HG03575 (cell line): ENCODE results near the gene NSF.
"Not testable (repeated sequence)": the region's sequence is repeated elsewhere in the genome, so short reads cannot be mapped to it uniquely, and the experiment has no call there.

Experiments used
- ATAC-seq: cut with Tn5 transposase; IDR thresholded peaks from one replicate; pipeline ENCODE4 v1.9.1; 2021; ENCODE audit not compliant: unreplicated experiment, insufficient number of reproducible peaks, low FRiP score; ENCODE audit errors: extremely low read depth

NSF gene

DNA sequence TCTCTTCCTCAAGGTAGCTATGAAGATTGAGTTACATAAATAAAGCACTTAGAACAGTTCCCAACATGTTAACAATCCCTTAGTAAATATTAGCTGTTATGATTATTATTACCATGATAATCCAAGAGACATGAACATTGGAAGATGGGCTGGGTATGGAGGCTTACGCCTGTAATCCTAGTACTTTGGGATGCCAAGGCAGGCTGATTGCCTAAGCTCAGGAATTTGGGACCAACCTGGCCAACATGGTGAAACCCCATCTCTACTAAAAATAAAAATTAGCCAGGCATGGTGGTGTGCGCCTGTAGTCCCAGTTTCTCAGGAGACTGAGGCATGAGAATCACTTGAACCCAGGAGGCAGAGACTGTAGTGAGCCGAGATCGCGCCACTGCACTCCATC lies 34.3 kb downstream of the NSF start:
- ATAC-seq: not testable (repeated sequence)

DNA sequence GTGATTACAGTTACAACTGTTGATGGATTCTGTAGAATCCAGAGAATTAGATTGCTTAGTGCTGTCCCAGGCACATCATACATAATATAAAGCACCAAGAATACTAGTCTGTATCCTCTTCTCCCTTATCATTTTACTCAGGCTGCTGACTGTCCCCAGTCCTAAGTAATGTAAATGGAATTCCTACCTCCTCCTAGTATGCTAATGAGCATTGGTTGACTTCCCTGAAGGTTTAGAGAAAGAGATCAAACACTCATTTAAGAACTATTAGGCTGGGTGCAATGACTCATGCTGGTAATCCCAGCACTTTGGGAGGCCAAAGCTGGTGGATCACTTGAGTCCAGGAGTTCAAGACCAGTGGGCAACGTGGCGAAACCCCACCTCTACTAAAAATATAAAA lies 37.0 kb downstream of the NSF start:
- not testable (repeated sequence) for ATAC-seq

DNA sequence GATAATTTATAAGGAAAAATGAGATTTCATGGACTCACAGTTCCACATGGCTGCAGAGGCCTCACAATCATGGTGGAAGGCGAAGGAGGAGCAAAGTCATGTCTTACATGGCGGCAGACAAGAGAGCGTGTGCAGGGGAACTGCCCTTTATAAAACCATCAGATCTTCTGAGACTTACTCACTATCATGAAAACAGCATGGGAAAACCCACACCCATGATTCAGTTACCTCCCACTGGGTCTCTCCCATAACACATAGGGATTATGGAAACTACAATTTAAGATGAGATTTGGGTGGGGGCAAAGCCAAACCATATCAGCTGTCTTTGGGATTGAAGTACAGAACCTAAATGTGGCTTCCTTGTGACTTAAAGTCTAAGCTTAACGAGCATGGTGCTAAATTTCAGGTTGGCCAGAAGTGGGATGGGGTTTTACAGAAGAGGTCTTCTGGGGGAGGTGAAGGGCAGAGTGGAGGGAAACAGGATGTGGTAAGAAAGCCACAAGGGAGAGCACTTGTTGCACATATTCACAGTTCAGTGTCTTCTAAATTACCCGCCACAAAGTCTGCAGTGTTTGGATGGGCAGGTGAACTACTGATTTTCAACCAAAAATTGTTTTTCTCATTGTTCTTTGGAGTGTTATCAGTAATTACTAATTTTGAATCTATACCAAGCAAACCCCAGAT lies 38.4 kb downstream of the NSF start:
- not testable (repeated sequence) for ATAC-seq

DNA sequence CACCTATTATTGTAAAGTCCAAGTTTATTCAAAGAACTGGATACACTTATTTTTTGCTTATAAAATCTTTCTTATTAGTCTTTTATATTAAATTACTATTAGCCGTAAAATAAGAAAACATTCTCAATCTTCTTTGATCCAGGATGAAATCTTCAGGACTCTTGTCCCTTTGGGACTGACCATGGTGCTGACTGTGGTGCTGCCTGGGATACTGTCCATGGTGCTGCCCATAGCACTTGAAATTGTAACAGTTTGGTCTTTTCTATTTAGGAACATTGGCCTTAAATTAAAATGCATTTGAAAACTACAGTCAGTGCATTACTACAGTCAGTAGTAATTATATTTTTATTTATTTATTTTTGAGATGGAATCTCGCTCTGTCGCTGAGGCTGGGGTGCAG lies 41.7 kb downstream of the NSF start:
- ATAC-seq: not testable (repeated sequence)

DNA sequence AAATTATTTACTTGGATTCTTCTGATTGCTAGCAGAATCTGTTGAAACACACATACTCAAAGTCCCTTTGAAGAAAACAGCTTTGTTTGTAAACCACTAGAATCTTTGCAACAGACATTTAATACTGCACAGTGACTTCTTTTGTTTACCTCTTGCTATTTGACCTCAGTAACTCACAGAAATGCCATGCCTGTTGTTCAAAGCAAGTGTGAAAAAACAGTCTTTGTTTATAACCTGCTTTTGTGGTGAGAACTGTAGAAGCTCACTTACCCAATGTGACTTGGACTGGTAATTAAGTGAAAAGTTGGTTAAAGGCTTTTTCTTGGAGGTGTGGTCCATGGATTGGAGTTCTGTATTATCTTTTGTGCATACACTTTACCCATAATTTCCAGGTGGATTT lies 44.4 kb downstream of the NSF start:
- ATAC-seq: not testable (repeated sequence)

DNA sequence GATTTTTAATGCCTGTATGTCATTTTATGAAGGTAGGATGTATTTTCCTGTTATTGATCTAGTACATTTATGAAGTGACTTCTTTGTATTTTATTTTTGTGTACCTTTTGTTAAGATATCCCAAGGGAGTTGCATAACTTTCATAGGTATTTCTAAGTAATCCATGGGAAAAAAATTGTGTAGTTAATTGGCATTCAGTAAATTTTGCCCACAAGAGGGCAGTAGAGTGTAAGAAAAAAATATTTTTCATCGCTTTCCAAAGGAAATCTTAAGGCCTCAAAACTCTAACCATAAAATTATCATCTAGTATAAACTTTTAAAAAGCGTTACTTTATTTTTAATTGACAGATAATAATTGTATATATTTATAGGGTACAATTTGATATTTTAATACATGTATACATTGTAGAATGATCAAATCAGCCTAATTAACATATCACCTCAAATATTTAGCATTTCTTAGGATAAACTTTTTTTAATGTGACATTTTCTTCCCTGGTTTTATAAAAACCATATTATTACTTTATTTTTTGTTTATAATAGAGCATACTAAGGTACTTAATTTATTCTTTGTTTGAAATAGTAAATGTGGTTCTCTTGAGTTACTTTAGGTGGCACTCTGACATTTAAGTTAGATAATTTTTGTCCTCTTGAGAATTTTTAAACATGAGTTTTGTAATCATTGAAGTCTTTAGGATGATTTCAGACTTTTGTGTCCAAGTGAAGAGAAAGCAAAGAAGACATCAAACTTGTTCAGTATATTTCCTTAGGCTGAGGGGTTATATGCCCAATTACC lies 51.6 kb downstream of the NSF start:
- not testable (repeated sequence) for ATAC-seq

DNA sequence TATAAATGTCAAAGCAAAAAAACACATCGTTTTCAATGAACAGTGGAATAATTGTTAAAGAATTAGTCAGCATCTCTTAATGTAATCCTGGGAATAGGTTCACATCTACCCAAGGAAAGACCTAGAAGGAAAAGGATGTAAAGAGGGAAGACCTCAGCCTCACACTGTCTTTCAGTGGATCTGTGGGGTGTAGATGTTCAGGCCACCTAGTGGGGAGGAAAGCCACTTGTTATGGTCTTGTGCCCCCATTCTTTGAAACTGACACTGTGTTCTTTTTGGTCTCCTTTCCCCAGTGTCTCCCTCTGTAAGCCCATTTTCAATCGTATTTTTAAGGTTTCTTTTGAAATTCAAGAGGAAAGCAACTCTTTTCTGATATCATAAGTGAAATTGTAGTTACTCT lies 56.8 kb downstream of the NSF start:
- not testable (repeated sequence) for ATAC-seq

DNA sequence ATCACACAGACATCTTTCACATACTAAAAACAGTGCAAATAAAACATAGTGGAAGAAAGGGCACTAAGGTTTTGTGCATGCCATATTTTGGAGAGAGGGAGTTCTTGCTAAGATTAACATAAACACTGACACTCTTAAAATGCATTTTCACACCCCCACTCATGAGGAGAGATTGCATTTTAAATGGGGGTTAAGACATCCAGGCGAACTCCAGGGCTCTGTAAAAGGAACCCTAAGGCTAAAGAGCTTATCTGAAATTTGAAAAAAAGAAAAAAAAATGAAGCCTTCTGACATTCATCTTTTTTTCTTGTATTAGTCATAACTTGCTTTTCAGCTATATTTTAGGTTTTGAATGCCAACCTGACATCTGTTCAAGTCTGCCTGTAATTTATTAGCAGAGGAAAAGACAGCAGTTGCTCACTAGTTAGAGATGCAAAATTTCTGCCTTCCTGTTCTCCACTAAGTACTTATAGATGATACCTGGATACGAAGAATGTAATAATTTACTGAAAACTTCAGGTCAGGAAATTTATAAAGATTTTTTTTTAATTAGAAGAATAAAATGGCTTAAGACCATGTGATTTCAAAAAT lies 57.3 kb downstream of the NSF start:
- not testable (repeated sequence) for ATAC-seq

DNA sequence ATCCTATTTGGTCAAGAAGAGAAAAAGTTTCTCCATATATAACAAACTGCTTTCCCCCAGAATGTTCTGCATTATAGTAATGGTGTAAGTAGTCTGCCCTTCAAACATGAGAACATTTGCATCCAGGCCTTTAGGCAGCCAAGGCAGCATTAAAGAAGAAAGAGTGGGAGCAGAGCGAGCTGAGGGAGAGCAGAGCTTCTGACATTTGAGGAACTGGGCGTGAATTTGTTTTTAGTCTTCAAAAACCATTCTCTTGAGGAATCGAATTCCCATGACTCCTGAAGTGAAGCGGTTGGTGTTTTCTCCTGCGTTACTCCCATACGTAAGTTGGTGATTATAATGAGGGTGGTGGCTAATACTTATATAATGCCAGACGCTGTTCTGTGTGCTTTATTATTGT lies 58.8 kb downstream of the NSF start:
- ATAC-seq: not testable (repeated sequence)

DNA sequence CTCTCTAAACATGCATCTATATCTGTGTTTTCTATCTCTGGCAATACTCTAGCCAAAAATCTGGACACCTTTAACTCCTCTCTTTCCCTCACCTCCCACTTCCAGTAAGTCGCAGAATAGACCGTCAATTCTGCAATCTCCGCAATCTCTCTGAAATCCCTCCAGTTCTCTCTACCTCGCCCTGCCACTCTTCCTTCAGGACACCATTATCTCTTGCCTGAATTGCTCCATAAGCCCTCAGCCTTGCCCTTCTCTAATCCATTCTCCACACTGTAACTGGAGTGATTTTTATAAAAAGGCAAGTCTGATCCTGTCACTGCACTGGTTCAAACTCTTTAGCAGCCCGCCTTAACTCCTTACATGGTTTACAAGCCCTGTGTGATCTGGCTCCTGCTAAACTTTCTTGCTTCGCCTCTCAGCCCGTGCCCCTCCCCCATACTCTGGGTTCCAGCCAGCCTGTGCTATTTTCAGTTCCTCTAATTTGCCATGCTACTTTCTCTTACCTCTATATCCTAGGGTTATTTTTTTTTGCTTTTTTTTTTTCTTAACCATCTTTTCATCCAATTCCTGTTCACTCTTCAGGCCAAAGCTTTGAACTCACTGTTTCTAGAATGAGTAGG lies 61.7 kb downstream of the NSF start:
- ATAC-seq: not testable (repeated sequence)

DNA sequence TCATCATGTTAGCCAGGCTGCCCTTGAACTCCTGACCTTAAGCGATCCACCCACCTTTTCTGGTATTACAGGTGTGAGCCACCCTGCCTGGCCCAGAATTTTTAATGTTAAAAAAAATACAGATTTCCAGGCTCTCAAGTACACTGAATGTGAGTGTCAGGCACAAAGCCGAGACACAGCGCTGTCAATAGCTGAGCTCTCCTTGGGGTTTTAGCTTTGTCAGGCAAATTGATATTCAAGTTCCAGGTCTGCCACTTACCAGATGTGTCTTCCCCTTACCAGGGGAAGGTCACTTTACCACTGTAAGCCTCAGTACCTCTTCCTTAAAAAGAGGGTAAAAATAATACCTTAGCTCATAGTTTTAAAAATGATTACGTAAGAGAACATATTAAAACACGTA lies 67.8 kb downstream of the NSF start:
- ATAC-seq: not testable (repeated sequence)

DNA sequence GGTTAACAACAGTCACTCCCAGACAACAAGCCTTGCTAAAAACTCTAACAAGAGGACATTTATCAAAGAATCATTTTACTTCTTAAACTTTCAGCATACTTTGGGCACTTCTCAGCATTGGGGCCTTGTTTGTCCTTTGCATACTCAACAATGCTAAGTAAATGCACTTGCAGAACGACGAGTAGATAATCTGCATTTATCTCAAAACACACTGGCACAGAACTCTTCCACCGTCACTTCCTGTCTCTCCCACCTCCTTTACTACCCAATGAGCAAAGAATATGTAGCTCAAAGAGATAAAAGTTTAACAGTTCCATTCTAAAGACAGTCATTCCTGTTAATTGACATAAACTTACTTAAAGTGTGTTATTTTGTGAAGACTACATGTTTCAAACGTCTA lies 69.2 kb downstream of the NSF start:
- not testable (repeated sequence) for ATAC-seq

DNA sequence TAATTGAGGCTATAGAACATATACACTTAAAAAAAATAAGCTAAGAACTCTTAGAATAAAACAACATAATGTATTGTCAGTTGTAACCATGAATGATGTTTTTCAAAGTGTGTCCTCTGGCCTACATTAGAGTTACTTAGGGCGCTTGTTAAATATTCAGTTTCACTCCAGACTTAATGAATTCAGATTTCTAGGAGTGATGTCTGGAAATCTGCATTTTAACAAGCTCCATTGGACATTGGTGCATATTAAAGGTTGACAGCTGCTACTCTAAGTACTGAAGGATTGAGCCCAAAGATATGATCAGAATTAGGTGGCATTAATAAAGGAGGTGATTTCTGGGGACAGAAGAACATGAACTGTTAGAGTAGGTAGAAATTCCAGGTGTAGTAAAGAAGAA lies 72.7 kb downstream of the NSF start:
- ATAC-seq: not testable (repeated sequence)

DNA sequence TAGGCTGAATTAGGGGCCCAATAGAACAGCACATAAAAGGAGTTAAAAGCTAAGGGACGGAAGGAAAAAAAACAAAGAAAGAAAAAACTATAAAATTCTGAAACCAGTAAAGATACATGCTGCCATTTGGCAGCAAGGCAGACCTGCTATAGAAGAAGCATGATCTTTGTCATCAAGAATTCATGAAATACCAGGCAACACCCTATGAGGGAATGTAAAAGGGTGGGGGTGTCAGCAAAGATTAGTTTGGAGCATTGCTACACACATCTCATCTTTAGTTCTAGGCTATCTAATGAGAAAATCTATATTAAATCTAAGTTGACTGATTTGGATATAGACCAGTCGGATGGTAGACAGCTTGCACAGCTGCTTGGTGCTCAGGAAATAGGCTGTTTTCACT lies 73.1 kb downstream of the NSF start:
- not testable (repeated sequence) for ATAC-seq

DNA sequence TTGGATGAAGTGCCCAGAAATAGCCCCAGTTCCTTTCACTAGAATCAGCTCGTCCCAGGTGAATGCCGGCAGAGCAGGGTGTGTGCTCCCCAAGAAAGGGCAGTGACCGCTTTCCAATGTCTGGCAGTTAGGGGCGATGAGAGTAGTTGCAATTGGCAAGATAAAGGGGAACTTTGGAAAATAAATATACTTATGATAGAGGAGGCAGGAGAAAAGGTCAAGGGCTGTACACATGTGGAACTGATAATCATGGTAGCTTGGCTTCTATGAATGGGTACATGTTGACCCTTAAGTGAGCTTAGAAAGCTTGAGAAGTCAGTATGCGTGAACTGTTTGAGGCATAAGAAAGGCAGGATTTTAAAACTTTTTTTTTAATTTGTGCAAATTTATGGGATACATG lies 75.5 kb downstream of the NSF start:
- not testable (repeated sequence) for ATAC-seq

DNA sequence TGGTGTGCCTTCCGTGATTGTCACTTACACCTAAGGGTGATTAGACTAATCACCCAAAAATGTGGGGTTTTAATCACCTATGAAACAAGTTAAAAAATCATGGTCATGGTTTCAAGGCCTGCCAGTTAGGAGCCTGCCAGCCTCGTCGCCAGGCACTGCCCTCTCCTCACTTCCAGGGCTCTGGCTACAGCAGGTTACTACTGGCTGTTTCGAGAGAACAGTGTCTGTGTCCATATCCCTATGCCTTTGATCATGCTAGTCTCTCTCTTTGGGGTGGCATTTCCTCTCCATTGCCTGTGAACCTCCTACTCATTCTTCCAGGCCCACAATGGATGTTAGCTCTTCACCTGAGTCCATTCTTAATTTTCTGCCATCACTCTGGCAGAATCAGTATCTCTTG lies 80.3 kb downstream of the NSF start:
- ATAC-seq: not testable (repeated sequence)

DNA sequence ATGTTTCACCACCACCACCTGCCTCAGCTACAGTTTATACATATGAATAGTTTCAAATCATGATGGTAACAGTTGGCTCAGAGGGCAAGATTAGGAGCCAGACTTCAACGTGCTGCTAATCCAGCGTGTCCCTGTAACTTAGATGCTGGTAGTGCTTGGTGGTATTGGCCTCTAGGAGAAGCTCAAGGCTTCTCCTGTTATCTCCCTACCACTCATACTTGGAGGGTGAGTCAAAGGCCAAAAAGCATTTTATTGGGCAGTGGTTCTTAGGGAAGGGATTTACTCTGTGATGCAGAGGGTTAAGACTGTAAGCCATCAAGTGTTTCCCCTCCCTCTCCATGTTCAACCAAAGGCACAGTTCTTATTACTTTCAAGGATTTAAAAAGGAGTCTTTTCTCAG lies 82.3 kb downstream of the NSF start:
- not testable (repeated sequence) for ATAC-seq

DNA sequence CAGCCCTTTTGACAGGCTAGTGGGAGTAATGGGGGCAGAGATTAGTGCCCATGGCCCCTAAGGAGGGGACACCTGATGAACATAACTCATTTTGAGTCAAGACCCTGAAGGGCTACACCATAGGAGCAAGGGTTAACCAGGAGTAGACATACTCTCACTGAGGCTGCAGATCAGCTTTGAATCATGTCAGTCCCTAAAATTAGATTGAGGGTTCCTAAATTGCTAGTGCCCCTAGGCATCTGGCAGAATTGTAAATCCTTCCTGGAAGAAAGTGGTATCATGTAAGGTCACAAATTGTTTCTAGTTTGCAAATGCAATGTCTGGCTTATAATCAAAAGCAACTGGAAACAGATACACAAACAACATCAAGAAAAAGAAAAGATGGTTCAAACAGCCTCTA lies 87.3 kb downstream of the NSF start:
- not testable (repeated sequence) for ATAC-seq

DNA sequence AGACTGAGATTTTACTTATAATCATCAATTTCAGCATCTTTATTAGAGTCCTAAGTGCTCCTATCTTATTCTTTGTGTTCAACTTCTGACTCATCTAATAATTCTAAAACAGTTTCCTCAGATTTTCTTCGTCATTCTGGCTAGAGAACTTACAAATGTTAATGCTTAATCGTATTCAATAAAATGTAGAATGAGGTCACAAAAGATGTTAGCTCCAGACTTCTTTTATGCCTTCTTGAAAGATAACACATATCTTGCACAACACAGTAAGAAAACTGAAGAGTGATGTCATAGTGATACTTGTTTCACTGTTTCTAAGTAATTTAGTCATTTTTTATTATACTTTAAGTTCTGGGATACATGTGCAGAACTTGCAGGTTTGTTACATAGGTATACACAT lies 93.2 kb downstream of the NSF start:
- not testable (repeated sequence) for ATAC-seq

DNA sequence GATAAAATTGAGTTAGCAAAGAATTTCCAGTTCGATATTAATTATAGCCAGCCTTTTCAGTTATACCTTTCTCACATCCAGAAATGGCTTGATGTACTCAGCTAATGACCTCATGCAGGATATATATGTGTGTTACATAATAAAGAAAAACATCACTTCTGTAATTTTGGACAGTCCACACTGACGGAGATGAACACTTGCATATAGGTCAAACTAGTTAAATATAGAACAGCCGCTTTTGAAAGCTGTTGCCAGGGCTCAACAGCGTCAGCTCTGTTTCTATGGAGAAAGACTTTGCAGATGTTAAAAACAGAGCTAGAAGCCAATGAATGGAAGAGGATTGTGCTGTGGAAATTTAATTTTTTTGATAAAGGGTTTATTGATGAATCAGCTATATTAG lies 94.8 kb downstream of the NSF start:
- ATAC-seq: not testable (repeated sequence)
